OCI-LY1 (cell line): ENCODE measurements around the gene STARD13.

ENCODE experiments used
- H2AFZ ChIP-seq: fragments of 200-600 bp; sonication (generic), shearing (Covaris generic); 2 replicates; pipeline ENCODE4 v1.6.0; 2014; ENCODE audit warnings: antibody characterized with exemption, mild to moderate bottlenecking, low read length
- H3F3A ChIP-seq: fragments of 200-600 bp; sonication (generic), shearing (Covaris generic); 2 replicates; pipeline ENCODE4 v1.6.0; 2014; ENCODE audit warnings: mild to moderate bottlenecking, antibody characterized with exemption, low read length, moderate library complexity; ENCODE audit not compliant: insufficient read depth
- H3K27ac ChIP-seq: fragments of 200-600 bp; sonication (generic); 2 replicates; pipeline ENCODE4 v1.5.1; 2014; ENCODE audit warnings: low read length, mixed run types, mild to moderate bottlenecking, low read depth; ENCODE audit not compliant: poor library complexity, severe bottlenecking
- H3K27me3 ChIP-seq: fragments of 200-600 bp; sonication (generic); 2 replicates; pipeline ENCODE4 v1.6.0; 2014; ENCODE audit warnings: antibody characterized with exemption, mild to moderate bottlenecking, low read length, moderate library complexity; ENCODE audit not compliant: insufficient read depth
- H3K36me3 ChIP-seq: fragments of 200-600 bp; sonication (generic); 2 replicates; pipeline ENCODE4 v1.6.1; 2014; ENCODE audit warnings: mild to moderate bottlenecking, antibody characterized with exemption, low read length, moderate library complexity, mixed read lengths; ENCODE audit not compliant: insufficient read depth
- H3K4me1 ChIP-seq: fragments of 200-600 bp; sonication (generic); 2 replicates; pipeline ENCODE4 v1.5.1; 2014; ENCODE audit warnings: mild to moderate bottlenecking, low read length, moderate library complexity; ENCODE audit not compliant: insufficient read depth, severe bottlenecking
- H3K4me2 ChIP-seq: fragments of 200-600 bp; sonication (generic), shearing (Covaris generic); 2 replicates; pipeline ENCODE4 v1.6.1; 2014; ENCODE audit warnings: low read length
- H3K4me3 ChIP-seq: fragments of 200-600 bp; sonication (generic); 2 replicates; pipeline ENCODE4 v1.5.1; 2014; ENCODE audit warnings: low read length, low read depth, mild to moderate bottlenecking, mixed read lengths; ENCODE audit not compliant: poor library complexity, severe bottlenecking
- H3K79me2 ChIP-seq: fragments of 200-600 bp; shearing (Covaris generic); 2 replicates; pipeline ENCODE4 v1.6.1; 2016; ENCODE audit warnings: mixed run types, low read length, mixed read lengths; ENCODE audit not compliant: insufficient read depth
- H3K9ac ChIP-seq: fragments of 200-600 bp; sonication (generic), shearing (Covaris generic); 2 replicates; pipeline ENCODE4 v1.6.1; 2014; ENCODE audit warnings: mild to moderate bottlenecking, low read length, mixed read lengths
- H3K9me2 ChIP-seq: fragments of 200-600 bp; sonication (generic), shearing (Covaris generic); 2 replicates; pipeline ENCODE4 v1.6.1; 2014; ENCODE audit warnings: low read depth, mild to moderate bottlenecking, low read length, mixed read lengths
- H3K9me3 ChIP-seq: fragments of 200-600 bp; shearing (Covaris generic); 2 replicates; pipeline ENCODE4 v1.6.1; 2014; ENCODE audit warnings: low read length, mixed read lengths
- H4K20me1 ChIP-seq: fragments of 200-600 bp; sonication (generic), shearing (Covaris generic); 2 replicates; pipeline ENCODE4 v1.6.0; 2016; ENCODE audit warnings: mild to moderate bottlenecking, low read length; ENCODE audit not compliant: insufficient read depth
- CTCF ChIP-seq: fragments of 200-600 bp; sonication (generic), shearing (Covaris generic); IDR thresholded peaks from 2 replicates; pipeline ENCODE4 v1.5.1; 2017; ENCODE audit warnings: mild to moderate bottlenecking, antibody characterized with exemption, low read length, moderate library complexity, mixed read lengths
- EZH2 ChIP-seq: fragments of 200-600 bp; sonication (generic), shearing (Covaris generic); IDR thresholded peaks from 2 replicates; pipeline ENCODE4 v1.8.0; 2017; ENCODE audit warnings: borderline replicate concordance, mixed run types, mild to moderate bottlenecking, antibody characterized with exemption, low read length, moderate library complexity, mixed read lengths

Gene STARD13

GRCh38 chr13:33284031-33284430, 1.5 kb downstream of the STARD13 start:
- Histone ChIP-seq H3K27ac (no peak overlapping the region), H3K4me2 (no peak overlapping the region), H3K27me3 (no peaks in the 10 kb centered on the region), H3K9ac (no peak overlapping the region), H2AFZ (no peak overlapping the region), H3K9me3 (no peaks in the 10 kb centered on the region), H3K4me1 (no peaks in the 10 kb centered on the region), H3F3A (no peaks in the 10 kb centered on the region), H3K4me3 (no peak overlapping the region), H3K9me2 (no peaks in the 10 kb centered on the region), H3K79me2 (no peaks in the 10 kb centered on the region), H4K20me1 (no peaks in the 10 kb centered on the region), H3K36me3 (no peaks in the 10 kb centered on the region)
- TF ChIP-seq CTCF (no peak), EZH2 (no peak)

GRCh38 chr13:33283195-33283911, 2.2 kb downstream of the STARD13 start:
- TF ChIP-seq EZH2, result no peak
- no peak for TF ChIP-seq CTCF
- Histone ChIP-seq H3K4me3 (no peak overlapping the region), H4K20me1 (no peaks in the 10 kb centered on the region), H2AFZ (no peak overlapping the region), H3K4me2 (no peak overlapping the region), H3F3A (no peaks in the 10 kb centered on the region), H3K9me2 (no peaks in the 10 kb centered on the region), H3K36me3 (no peaks in the 10 kb centered on the region), H3K9me3 (no peaks in the 10 kb centered on the region), H3K79me2 (no peaks in the 10 kb centered on the region), H3K27ac (no peak overlapping the region), H3K9ac (no peak overlapping the region), H3K27me3 (no peaks in the 10 kb centered on the region), H3K4me1 (no peaks in the 10 kb centered on the region)

GRCh38 chr13:33281951-33282595, 3.5 kb downstream of the STARD13 start:
- Histone ChIP-seq H3K4me1 (no peaks in the 10 kb centered on the region), H3K9me3 (no peaks in the 10 kb centered on the region), H3K4me3 (no peak overlapping the region), H2AFZ (no peak overlapping the region), H3K27me3 (no peaks in the 10 kb centered on the region), H3K79me2 (no peaks in the 10 kb centered on the region), H4K20me1 (no peaks in the 10 kb centered on the region), H3K9me2 (no peaks in the 10 kb centered on the region), H3K27ac (no peak overlapping the region), H3K36me3 (no peaks in the 10 kb centered on the region), H3K4me2 (no peak overlapping the region), H3F3A (no peaks in the 10 kb centered on the region), H3K9ac (no peak overlapping the region)
- TF ChIP-seq CTCF (no peak), EZH2 (no peak)
